ENCODE measurements around the gene SNX9.
"Not testable (repeated sequence)": the region's sequence is repeated elsewhere in the genome, so short reads cannot be mapped to it uniquely, and the experiment has no call there.

The SNX9 gene

DNA sequence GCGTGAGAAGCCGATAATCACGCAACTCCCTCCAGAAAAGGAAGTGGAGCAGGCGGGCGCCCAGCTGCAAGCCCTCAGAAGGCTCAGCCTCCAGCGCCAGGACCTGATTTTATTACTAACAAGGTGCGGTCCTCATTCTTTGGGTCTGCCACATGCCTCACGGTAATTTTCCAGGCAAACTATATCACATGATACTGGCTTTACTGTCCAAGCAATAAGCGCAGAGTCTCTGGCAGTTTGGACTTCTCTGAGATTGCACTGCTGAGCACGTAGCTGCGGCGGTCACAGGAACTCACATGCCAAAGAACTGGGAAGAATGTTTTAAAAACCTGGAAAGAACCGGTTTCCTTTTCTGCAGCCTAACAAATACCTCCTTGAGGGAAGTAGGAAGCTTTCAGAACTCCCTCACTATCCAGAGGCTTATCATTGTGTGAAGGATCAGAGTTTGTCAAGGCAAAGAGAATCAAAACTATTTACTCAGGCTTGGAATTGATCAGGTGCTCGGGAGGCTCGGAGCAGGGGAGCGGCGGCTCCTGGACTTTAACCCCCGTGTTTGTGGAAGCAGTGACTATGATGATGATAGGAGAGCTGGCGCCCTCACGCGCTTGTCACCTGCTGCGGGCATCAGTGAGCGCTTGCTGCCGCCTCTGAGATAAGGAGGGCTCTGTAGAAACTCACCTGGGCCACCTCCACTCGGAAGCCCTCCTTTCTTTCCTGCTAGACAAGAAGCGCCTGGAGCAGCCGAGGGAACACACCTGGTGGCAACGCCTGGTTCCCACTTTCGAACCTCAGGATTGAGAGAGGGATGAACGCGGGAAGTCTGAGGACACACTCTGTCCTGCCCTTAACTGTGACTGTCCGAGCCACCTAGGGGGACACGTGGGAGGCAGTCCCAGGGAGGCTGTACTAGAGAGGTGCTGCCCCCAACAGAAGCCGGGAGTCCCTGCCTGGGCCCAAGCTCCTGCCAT, 131.4 kb downstream of the SNX9 start:
- no peak for DNase-seq (ENCODE audit: low spot score)

GRCh38 chr6:157955675-157956074, 132.6 kb downstream of the SNX9 start:
- DNase-seq (ENCODE audit: low spot score) = no peak

DNA sequence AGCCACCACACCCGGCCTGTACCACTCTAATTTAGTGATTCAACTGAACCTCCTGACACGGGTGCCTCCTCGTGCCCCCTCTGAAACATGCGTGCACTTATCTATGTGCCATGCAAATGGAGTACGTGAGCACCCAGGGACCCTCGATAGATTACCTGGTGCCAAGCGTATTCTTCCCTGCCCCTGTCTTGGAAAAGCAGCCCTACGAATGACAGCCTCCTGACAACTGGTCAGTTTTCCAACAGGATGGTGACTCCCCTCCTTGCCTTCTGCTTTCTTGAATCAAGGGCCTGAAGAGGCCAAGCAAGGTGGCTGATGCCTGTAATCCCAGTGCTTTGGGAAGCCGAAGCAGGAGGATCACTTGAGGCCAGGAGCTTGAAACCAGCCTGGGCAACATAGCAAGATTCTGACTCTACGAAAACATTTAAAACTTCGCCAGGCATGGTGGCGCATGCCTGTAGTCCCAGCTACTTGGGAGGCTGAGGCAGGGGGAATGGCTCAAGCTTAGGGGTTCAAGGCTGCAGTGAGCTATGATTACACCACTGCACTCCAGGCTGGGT, 133.2 kb downstream of the SNX9 start:
- no peak for DNase-seq (ENCODE audit: low spot score)

- no peak for DNase-seq (ENCODE audit: low spot score)
Measured at GRCh38 chr6:157959451-157960227, 136.6 kb downstream of the SNX9 start.

GRCh38 chr6:157961153-157961831, 138.2 kb downstream of the SNX9 start:
- no peak for DNase-seq (ENCODE audit: low spot score)

DNA sequence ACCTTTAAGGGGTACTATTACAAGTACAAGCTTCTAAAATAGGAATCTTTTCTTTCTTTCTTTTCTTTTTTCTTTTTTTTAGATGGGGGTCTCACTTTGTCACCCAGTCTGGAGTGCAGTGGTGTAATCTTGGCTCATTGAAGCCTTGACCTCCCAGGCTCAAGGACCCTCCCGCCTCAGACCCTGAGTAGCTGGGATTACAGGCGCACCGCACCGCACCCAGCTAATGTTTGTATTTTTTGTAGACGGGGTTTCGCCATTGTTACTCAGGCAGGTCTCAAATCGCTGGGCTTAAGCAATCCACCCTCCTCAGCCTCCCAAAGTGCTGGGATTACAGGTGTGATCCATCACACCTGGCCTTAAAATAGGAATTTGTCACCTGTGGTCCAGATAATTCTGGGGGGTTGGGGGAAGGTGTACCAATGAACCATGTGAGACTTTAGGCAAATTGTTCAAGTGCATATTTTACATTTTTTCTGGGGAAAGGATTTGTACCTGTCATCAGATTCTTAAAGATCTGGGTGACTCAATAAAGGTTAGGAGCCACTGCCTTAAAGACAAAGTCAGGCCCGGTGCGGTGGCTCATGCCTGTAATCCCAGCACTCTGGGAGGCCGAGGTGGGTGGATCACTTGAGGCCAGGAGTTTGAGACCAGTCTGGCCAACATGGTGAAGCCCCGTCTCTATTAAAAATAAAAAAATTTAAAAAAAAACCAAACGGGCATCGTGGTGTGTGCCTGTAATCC, 139.0 kb downstream of the SNX9 start:
- DNase-seq (ENCODE audit: low spot score) = no peak

GRCh38 chr6:157962601-157963302, 139.7 kb downstream of the SNX9 start:
- DNase-seq (ENCODE audit: low spot score) = peak; percentile 38

DNA sequence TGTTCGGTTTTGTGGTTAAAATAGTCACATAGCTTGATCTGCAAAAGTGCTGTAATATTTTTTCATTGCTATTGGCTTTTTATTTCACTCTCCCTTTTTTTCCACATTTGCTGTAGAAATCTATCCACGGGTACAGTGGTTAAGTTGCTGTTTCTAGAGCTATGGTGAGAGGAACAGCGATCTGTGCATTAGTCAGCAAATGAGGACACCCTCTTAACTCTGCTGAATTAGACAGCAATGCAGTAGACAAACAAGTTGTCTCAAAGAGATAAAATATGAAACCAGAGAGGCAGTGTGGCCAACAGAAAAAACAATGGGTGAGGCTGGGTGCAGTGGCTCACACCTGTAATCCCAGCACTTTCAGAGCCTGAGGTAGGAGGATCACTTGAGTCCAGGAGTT, 141.1 kb downstream of the SNX9 start:
- DNase-seq (ENCODE audit: low spot score) = no peak

DNA sequence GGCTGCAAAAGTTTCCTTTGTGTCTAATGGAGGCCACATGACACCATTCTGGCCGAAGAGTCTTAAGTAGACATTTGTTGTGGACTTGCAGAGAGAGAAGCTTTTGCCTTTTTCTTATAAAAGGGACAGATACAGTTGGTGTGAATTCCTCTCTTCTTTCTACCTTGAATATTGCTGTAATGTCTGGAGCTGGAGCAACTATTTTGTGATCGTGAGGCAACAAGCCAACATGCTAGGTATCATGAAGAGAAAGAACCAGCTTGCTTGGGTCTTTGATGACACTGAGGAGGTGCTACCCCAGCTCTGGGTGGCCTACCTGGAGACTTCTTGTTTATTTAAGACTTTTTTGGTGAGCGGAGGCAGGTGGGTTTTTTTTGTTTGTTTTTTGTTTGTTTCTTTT, 142.3 kb downstream of the SNX9 start:
- no peak for DNase-seq (ENCODE audit: low spot score)

DNA sequence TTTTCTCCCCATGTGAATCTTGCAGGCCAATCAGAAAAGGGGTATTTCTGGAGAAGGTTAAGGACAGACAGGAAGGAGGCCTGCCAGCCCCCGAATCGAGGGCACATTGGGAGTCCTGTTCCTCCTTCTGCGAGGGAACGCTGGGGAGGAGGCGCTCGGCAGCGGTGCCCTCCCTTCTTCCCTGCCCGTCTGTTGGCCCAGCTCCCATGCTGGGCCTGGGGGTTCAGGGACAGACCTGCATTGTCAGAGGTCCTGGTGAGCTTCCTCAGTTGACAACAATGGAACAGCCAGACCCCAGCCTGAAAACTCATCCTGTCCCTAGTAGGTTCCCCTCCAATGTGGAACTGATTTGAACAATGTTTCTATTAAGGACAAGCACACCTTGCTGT, 143.5 kb downstream of the SNX9 start:
- no peak for DNase-seq (ENCODE audit: low spot score)

DNA sequence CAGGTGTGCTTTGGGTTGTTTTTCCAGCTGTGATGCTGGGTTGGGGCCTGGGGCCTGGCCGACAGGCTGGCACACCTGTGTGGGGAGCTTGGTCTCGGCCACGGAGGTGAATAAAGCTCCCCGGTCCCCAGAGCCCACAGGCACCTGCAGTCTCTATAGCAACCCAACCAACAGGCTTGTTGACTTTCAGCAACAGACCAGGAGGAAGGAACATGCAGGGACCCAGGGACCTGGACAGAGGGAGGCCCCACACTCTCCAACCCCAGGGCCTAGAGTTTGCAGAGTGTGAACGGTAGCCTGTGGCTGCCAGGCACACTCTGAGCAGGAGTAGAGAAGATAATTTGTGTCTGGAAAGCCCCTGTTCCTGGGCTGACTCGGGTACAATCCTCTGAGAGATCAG, 144.0 kb downstream of the SNX9 start:
- DNase-seq (ENCODE audit: low spot score) = no peak

- DNase-seq (ENCODE audit: low spot score) = no peak
Measured at GRCh38 chr6:157967486-157967885, 144.4 kb downstream of the SNX9 start.

- DNase-seq (ENCODE audit: low spot score) = not testable (repeated sequence)
Measured at GRCh38 chr6:157972177-157972576, 149.1 kb downstream of the SNX9 start.

DNA sequence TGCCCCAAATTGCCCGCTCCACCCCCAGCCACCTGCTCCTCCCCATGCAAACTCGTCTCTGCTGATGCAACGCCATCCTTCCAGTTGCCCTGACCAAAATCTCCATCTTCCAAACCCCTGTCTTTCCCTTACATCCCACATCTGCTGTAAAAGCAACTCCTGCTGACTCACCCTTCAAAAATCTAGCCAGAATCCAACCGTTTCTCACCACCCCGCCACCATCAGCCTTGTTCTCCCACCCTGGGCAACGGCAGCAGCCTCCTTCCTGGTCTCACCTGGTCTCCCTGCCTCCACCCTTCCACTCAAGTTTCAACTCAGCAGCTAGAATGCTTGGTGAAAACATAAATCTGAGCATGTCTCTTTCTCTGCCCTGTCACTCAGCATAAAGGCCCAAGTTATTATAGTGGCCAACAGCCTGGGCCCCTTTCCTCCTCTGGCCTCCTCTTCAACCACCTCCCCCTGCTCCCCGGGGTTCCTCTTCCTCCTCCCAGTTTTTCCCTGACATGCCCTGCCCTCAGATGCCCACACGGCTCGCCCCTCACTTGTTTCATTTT, 151.4 kb downstream of the SNX9 start:
- DNase-seq (ENCODE audit: low spot score) = no peak

DNA sequence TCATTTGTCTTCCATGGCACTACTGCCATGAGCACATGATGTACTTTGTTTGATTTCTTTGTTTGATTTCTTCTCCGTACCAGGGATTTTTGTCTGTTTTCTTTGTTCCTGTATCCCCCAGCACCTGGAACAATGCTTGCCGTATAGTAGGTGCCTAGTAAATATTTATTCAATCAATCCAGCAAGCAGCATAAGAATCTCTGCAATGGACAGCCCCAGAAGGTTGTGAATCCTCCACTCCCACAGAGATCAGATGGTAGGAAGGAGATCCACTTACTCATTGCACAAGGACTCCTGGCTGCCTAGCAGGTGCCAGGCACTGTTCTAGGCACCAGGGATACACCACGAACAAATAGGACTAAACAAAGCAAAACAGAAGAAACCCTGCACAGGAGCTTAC, 151.9 kb downstream of the SNX9 start:
- DNase-seq (ENCODE audit: low spot score) = no peak

DNA sequence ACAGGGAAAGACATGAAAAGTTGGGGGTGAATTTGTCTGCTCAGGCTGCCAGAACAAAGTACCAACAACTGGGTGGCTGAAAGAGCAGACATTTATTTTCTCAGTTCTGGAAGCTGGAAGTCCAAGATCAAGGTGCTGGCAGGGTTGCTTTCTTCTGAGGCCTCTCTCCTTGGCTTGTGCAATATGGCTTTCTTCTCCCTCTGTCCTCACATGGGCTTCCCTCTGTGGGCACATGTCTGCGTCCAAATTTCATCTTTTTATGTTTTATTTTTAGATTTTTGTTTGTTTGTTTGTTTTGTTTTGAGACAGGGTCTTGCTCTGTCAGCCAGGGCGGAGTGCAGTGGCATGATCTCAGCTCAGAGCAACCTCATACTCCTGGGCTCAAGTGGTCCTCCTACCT, 152.4 kb downstream of the SNX9 start:
- no peak for DNase-seq (ENCODE audit: low spot score)

GRCh38 chr6:157976345-157977175, 153.5 kb downstream of the SNX9 start:
- no peak for DNase-seq (ENCODE audit: low spot score)

- DNase-seq (ENCODE audit: low spot score) = no peak
Measured at GRCh38 chr6:157977176-157977804, 154.2 kb downstream of the SNX9 start.
